NCI-H748 (cell line): ENCODE measurements around the gene NANOS2.

Experiments used
- DNase-seq: peaks from one replicate; lab custom pipeline; 2025; ENCODE audit not compliant: unreplicated experiment; lab: John Stamatoyannopoulos, UW

Gene NANOS2

DNA sequence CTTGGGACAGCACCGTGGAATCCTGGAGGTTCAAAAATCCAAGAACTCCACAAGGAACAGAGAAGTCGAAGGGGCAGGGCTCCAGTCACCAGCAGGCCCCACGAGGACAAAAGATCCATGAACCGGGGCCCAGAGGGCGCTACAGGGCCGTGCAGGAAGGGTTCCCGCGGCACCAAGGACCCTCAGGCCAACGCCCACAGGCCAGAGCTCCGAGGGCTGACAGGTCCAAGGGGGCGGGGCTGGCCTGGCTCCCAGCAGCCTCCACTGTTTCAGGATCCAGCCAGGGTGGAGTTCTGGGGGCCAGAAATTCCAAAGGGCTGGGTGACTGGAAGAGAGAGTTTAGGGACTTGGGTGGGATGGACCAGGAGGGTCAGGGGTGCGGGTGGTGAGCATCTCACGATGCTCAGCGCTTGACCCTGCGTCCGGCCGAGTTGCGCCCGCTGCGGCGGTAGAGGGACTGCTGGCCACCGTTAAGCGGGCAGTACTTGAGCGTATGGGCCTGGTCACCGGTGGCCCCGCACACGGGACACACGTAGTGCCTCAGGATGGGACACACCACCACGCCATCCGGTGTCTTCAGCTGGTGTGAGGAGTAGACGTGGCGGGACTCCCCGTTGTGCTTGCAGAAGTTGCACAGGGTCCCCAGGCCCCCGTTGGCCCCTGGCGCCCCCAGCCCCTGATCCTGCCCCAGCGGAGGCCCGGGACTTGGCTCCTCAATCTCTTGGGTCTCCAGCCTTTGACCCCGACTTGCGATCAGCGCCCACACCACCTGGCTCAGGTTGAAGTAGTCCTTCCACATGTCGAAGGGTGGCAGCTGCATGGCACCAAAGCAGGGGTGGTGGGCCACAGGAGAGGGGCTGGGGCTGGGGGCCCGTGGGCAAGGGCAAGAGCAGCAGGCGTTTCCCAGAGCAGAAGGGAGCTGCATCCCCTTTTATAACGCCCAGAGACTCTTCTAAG is at the start of gene NANOS2:
Gene NANOS2 (minus strand): TSS at position 905 of the 957 bp plus-strand sequence. CDS start 85 bp downstream, at position 820.
- peak; percentile 69 for DNase-seq

DNA sequence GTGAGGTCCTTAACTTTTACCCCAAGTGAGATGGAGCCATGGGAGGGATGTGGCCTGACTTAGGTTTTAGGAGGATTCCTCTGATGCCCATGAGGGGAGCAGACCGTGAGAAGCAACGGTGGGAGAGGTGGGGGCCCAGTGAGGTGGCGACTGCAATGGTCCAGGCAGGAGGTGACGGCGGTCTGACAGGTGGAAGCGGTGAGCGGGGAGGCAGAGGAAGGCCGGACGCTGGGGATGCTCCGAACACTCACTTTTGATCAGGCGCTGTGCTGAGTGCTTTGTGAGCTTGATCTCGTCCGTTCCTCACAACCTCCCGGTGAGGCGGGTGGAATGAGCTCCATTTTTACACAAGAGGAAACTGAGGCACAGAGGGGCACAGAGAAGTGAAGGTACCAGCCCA is 47.4 kb upstream of the NANOS2 start:
- no peak for DNase-seq

DNA sequence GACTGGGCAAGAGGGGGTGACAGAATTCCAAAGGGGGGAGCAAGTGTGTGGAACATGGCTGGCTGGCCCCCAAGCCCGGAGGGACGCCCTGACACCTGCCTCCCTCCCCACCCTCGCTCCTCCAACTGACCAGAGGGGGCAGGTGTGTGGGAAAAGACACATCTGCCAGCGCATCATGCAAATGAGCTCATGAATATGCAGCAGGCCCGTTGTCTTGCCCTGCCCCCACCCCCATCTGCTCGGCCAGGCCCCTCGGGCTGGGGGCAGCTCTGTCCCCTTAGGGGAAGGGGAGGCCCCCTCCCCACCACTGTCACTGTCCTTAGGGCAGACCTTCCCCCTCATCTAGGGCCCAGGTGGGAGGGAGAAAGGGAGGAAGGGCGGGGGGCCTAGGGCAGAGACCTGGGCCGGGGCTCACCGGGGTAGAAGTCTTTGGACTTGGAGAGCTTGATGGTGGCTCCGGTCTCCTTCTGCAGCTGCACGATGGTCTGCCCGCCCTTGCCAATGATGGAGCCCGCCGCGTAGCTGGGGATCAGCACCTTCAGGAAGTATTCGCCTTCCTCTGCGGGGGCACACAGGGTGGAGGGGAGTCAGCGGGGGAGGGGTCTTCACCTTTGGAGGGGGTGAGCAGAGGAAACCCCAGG is 46.1 kb upstream of the NANOS2 start:
- peak; percentile 29 for DNase-seq

DNA sequence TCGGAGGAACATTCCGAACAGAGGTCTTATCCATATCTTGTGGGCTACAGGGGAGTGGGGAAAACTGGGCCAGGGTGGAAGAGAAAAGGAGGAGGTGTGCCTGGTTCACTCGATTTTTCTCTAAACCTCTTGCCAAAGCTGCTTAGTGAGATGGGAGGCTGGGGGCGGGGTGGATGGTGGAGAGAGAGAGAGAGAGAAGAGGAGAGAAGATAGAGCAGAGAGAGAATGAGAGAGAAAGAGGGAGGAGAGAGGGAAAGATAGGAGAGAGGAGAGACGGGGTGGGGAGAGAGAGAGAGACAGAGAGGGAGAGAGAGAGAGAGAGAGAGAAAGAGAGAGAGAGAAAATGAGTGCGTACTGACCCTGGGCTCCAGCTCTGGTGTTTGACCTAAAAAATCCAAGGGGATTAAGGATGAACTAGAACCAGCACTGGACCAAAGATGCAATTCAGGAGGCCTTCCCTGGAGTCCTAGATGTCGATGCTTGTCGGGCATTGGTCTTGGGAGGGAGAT is 45.0 kb upstream of the NANOS2 start:
- DNase-seq, result no peak

DNA sequence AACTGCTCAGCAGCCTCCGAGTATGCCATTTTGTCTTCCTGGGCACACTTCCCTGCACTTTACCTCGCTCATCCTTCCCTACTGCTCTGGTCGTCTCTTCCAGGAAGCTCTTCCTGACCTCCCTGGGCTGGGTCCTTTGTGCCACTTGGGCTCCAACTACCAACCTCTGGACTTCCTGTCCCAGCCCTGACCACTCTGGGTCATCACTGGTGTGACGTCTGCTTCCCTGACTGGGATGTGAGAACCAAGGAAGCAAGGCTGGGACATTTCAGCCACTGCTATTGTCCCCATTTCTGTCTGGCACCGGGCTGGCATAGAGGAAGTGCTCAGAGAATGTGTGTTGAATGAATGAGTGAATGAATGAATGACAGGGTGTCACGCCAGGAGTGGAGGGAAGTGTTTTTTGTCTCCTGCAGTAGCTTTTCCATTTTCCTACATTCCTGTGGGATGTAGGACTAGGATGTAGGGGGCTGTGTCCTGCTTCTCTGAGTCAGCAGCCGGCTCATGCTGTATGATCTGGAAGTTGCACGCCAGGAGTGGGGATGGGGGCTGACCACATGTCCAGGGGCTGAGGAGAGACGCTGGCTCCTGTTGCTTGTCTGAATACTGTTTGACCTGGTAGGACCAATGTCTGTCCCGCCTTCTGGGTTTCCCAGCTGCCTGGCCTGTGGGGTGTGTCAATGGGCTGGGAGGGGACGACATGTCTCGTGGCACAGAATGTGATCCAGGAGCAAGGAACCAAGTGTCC is 44.4 kb upstream of the NANOS2 start:
- no peak for DNase-seq

DNA sequence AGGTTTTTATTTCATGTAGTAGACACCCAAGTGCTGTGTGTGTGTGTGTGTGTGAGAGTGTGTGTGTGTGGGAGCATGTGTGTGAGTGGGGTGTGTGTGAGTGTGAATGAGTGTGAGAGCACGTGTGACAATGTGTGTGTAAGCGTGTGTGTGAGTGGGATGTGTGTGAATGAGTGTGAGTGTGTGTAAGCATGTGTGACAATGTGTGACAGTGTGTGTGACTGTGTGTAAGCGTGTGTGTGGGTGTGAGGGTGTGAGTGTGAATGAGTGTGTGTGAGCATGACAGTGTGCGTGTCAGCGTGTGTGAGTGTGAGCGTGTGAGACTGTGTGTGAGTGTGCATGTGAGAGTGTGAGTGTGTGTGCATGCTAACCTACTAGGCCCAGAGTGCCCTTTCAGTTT is 43.7 kb upstream of the NANOS2 start:
- no peak for DNase-seq

DNA sequence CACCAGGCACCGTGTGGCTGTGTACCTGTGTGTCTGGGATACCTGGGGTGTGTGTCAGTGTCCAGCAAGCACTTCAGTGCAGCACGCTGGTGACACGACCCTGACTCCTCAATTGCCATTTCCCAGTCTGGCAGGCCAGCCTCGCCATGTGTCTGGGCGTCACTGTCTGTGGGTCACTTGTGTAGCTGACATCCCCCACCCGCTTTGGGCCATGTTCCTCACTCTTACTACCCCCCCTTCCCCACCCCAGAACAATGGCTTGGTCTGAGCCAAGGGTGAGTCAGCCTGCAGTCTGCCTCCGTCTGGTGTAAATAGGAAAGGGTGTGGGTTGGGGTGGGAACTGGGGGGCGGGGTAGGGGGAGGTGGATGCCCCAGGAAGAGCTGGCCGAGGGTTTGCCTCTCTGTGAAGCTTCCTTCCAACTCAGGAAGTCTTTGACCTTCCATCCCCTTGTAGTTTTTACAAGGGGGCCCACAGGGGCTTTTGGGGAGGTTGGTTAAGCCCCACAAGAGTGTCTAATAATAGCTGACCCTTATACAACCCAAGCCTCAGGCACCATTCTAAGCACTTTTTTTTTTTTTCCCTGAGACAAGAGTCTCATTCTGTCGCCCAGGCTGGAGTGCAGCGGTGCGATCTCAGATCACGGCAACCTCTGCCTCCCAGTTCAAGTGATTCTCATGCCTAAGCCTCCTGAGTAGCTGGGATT is 41.5 kb upstream of the NANOS2 start:
- DNase-seq, result no peak

DNA sequence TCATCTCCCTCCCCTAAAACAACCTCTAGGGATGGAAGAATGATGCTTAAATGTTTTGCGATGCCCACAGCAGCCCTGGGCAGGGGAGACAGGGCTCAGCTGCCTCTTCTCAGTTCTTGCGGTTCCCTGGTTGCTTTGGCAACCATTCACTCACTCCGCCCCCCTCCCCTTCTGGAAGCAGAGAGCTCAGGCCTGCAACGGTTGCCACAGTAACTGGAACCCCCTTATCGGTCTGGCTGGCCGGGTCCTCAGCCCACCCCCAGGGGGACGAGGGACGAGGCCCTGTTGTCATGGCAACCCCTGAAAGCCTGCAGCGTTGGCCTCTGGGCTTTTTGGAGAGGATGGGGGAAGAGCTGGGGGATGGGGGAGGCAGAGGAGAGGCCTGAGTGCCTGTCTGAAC is 39.6 kb upstream of the NANOS2 start:
- peak; percentile 82 for DNase-seq

DNA sequence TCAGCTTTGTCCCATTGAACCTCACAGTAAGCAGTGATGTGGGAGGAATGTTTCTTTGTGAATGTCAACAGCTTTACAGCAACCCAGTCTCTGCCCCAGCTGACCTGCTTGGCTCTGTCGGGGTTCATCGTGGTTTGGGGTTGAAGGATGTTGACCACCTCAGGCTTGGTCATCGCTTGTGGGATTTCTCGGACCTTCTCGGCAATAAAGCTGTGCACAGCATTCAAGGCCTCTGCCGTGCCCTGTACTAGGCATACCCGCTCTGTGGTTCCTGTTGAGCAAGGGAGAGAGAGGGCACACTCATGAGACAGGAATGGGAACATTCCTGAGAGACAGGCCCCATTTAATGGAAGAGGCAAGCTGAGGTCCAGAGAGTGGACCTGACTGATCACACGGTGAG is 39.1 kb upstream of the NANOS2 start:
- DNase-seq, result no peak

DNA sequence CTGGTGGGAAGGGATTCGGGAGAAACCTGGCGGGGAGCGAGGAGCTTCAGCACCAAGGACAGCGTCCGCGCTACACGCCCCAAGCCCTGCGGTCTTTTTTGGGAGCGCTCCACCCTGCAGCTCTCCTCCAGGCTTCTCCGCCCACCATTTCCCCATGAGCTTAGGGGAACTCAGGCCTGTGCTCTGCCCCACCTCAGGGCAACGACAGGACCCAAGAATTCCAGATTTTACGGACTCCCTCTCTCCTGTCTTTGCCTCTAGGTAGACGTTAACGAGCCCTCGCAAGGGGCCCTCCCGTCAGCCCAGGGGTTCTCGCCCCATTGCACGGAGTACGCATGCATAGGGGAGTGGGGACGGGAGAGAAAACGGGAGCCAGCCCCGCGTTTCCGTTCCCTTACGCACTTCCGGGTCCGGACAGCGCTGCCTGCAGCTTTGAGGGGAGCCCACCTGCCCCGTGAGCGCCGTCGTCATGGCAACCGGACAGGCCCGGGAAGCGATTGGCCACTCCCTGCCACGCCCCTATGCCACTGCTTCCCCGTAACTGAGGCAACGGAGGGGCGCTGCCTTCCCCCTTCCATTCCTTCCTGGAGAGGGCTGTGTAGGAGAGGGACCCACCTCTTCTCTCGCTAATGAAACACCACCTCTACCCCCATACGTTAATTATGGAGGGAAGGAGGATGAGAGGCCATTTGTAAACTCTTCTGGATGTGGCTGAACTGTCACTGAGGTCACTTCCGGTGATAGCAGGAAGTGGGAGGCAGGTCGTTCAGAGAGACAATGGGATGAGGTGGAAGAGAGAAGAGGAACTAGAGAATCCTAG is 38.3 kb upstream of the NANOS2 start:
- peak; percentile 89 for DNase-seq

DNA sequence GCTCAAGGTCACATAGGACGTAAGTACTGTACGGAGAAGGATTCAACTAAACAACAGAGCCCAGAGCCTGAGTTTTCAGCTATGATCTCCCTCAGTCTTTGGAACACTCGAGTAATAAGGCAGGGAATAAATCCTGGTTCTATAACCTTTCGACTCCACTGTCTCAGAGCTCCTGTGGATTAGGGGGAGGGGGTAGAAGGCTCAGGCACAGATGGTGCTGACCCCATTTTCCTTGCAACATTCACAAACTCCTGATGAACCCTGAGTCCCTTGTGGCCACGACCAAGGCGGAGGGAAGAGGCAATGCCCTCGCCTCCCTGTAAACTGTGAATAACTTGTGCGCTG is 37.7 kb upstream of the NANOS2 start:
- DNase-seq, result no peak

DNA sequence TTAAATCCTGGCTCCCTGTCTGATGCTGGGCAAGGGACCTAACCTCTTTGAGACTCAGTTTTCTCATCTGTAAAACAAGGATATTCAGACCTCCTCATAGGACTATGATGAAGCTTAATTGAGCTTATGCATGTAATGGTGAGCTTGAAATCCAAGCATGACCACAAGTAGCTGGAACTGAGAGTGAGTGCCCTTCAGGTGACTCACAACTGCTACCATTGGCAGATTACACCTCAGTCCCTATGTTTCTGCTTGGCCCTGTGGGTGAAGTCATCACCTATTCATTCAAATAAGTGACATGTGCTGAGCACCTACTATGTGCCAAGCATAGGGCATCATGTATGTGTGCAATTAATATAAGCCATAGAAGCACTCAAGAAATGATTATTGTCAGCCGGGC is 33.3 kb upstream of the NANOS2 start:
- DNase-seq, result no peak

DNA sequence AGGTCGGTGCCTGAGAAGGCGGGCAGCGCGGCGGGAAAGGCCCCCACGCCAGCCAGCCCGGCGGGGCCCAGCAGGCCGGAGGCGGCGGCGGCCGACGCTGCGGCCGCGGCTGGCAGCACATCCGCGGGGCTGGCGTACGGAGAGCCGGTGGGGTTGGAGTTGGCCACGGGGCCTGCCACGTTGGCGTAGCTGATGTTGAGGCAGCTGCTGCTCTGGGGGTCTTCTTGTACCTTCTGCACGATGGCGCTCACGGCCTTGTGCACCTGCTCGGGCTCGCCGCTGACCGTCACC is 25.9 kb upstream of the NANOS2 start:
- DNase-seq, result no peak

DNA sequence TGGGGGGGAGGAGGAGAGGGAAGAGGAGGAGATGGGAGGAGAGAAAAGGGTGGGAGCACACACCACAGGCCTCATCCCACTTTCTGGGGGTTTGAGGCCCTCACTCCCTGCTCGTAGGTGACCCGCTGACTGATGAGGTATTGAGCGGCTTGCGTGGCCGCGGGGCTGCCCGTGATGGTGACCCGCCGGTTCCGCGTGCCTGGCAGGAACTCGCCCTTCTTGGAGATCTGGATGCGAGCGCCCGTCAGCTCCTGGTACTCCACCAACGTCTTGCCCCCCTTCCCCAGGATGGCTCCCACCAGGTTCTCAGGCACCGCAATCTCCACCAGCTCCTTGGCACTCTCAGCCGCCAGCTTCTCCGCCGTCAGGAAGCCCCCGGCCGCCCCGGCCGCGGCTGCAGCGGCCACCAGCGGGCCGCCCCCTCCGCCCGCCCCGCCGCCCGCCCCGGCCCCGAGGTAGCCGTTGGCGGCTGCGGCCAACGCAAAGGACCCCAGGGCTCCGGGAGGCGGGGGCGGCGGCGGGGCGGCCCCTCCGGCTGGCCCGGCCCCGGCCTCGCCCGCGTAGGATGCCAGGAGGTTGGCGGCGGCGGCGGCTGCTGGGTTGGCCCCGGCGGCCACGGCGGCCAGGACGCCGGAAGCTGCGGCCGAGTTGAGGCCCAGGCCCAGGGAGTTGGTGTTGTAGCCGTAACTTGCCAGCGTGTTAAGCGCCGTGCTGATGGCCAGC is 25.4 kb upstream of the NANOS2 start:
- no peak for DNase-seq

DNA sequence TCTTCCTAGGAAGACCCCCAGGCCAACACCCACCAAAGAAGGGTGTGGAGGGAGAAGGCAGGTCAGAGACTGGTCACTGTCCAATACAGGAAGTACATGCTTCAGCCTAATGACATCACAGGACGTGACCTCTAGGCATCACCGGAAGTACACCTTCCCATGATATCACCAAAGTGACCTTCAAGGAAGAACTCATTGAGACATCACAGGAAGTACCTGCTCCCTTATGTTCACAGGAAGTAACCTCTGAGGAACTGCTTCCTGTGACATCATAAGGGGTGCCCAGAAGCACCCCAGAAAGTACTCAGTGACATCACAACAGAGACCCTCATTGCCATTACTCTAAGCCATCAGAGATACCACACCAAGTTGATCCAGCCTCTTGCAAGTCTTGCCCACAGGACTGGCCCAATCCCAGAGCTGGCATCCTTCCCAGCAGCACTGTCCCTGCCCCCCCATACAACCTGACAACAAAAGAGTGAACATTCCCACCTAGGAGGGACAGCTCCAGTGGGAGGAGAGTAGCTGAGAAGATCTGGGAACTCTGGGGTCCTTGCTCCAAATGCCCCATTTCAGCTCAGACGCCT is 24.2 kb upstream of the NANOS2 start:
- DNase-seq, result no peak

DNA sequence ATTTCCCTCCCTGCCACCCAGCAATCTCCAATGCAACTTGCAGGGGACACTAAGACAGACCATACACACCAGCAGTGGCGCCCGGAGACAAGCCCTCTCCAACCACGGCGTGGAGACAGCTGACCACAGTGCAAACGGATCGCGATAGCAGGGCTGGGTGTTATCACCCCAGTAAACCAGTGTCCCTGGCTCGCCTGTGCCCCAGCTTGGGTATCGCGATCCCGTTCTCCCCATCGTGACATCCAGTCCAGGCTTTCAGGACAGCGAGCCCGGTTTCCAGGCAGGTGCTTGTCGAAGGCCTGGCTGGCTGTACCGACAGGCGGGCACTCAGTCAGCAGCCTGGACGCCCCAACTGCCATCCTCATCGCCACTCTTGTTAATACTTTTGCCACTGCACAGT is 20.7 kb upstream of the NANOS2 start:
- DNase-seq, result no peak

DNA sequence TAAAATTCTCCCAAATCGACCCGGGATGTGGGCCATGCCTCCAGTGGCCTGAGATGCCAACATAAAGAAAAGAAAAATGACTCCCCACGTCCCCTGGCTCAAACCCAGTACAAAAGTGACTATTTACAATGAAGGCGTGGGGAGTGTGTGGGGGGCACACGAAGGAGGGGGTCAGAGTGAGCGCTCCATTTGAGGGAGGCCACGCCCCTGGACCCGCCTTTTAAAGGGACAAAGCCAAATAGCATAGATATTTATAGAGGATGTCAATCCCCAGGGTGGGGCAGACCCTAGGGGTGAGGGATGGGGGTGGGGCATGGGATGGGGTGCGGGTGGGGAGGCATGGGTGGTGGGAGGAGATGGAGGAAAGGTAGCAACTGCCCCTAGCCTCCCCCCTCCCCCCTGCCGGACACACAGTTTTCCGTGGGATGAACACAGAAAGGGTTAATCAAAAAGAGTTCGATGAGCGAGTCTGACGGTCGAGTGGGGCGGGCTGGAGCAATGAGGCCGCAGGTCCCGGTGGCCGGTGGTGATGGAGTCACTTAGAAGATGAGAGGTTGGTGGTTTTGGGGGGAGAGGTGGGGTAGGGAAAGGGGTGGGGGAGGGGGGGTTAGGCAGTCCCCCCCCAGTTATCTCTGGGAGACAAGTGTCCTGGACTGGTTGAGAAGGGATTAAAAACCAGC is 20.1 kb upstream of the NANOS2 start:
- no peak for DNase-seq

DNA sequence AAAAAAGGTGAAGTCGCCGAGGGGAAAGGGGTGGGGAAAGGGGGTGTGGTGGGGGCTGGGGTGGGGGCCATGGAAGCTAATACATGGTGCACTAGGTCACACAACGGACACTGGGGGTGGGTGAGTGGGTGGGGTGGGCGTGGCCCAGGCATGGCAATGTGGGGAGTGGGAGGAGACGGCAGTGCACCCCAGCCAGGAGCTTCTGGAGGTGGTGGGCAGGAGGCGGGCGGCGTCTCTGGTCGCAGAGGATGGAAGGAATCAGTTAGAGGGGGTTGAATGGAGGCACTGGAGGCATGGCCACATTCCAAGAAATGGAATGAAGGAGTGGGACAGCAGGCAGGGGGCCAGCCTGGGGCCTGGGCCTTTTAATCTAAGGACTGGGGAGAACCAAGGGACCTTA is 19.2 kb upstream of the NANOS2 start:
- DNase-seq, result no peak

DNA sequence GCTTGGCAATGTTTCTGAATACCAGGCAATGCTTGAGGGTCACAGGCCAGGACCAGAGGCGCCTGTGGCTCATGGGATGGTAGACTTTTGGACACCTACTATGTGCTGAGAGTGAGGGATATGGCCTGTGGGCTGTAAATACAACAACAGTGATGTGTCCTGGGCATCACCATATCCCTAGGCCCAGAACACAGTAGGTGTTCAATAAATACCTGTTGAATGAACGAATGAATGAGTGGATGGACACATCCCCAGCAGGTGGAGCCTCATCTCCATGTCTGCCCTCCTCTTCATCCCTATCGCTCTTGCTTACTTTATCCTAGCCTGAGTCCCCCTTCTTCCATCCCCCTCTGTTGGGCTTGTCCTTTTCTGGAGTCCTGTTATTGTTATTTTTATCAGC is 16.5 kb upstream of the NANOS2 start:
- DNase-seq, result no peak
